Neural cell (in vitro differentiated cells): ENCODE data around the gene BCL6B.

Source experiments
- EP300 ChIP-seq: fragments of 450-650 bp; conservative IDR thresholded peaks from 2 replicates; pipeline ENCODE4 v1.6.1; 2014; ENCODE audit warnings: antibody characterized with exemption, mild to moderate bottlenecking, moderate library complexity; ENCODE audit not compliant: poor library complexity, severe bottlenecking
- EZH2 ChIP-seq: fragments of 200-600, 300-800 bp; shearing (Covaris generic), sonication (generic); IDR thresholded peaks from 2 replicates; pipeline ENCODE4 v1.6.1; 2014; ENCODE audit warnings: antibody characterized with exemption, low read length, borderline replicate concordance, mild to moderate bottlenecking; ENCODE audit not compliant: insufficient read depth, poor library complexity, severe bottlenecking
- RAD21 ChIP-seq: fragments of 450-650 bp; conservative IDR thresholded peaks from 2 replicates; pipeline ENCODE4 v1.6.1; 2014; ENCODE audit warnings: antibody characterized with exemption, mild to moderate bottlenecking, moderate library complexity
- TAF1 ChIP-seq: IDR thresholded peaks from 2 replicates; pipeline ENCODE4 v1.6.1; 2012; ENCODE audit warnings: low read depth
- TF ChIP-seq, protein P1 (sequence below): fragments of 450-650 bp; IDR thresholded peaks from 2 replicates; pipeline ENCODE4 v1.5.1; 2014; ENCODE audit warnings: antibody characterized with exemption, mild to moderate bottlenecking, moderate library complexity; ENCODE audit not compliant: poor library complexity, severe bottlenecking

DNA sequence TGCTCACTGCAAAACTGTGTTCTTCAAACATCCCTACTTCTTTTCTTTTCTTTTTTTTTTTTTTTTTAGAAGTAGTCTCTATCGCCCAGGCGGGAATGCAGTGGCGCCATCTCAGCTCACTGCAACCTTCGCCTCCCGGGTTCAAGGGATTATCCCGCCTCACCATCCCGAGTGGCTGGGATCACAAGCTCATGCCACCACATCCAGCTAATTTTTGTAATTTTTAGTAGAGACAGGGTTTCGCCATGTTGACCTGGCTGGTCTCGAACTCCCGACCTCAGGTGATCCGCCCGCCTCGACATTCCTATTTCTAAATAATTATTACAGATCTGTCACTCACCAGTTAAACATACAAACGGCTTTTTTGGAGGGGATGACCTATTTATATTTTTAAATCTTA lies 11.4 kb upstream of the BCL6B start:
- TF ChIP-seq RAD21 (no peak), EZH2 (no peak), EP300 (no peak), TAF1 (no peak)
- TF ChIP-seq, protein P1, sequence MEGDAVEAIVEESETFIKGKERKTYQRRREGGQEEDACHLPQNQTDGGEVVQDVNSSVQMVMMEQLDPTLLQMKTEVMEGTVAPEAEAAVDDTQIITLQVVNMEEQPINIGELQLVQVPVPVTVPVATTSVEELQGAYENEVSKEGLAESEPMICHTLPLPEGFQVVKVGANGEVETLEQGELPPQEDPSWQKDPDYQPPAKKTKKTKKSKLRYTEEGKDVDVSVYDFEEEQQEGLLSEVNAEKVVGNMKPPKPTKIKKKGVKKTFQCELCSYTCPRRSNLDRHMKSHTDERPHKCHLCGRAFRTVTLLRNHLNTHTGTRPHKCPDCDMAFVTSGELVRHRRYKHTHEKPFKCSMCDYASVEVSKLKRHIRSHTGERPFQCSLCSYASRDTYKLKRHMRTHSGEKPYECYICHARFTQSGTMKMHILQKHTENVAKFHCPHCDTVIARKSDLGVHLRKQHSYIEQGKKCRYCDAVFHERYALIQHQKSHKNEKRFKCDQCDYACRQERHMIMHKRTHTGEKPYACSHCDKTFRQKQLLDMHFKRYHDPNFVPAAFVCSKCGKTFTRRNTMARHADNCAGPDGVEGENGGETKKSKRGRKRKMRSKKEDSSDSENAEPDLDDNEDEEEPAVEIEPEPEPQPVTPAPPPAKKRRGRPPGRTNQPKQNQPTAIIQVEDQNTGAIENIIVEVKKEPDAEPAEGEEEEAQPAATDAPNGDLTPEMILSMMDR = no peak
